NCI-H146 treated with DMSO at 0.1 percent for 48 hours (cell line): ENCODE data around the gene ARPC4.
A peak's percentile ranks its signal among the peaks of the same experiment; 100 is the strongest.
"Not testable (repeated sequence)": the region's sequence is repeated elsewhere in the genome, so short reads cannot be mapped to it uniquely, and the experiment has no call there.

Source experiments
- DNase-seq: peaks from one replicate; lab custom pipeline; 2025; ENCODE audit not compliant: unreplicated experiment; lab: John Stamatoyannopoulos, UW

ARPC4 gene

DNA sequence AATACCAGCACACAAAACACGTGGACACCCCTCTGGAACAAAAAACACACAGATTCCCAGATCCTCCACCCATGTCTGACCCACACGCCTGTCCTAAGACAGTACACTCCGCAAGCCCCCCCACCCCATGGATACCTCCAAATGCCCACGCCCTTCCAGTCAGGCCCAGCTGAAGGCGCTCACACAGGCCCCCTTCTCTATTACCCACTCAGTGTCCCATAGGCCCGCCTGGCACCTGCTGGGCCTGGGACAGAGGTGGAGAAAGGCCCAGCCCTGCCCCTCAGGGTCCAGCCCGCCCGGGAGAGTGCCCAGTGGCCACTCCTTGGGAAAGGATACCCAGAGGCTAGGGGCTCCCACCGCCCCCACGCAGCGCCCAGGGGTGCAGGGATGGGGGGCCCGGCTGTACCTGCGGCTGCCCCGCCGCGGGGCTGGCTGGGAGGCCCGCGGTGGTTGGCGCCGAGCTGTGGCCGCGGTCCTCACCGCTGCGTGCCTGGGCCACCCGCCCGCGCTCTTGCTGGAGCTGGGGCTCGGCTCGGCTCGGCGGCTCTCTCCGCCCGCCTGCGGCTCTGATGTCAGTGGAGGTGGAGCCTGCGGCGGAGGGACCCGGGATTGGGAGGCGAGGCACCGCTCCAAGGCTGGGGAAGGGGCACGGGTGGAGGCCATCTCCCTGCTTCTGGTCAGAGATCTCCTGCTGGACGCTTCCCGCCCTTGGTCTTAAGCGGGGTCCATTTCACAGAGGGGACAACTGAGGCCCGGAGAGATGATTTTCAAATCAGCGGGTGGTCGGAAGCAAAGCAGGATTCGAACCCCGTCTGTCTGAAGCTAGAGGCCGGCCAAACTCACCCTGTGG, 23.2 kb upstream of the ARPC4 start, which contains the start of gene CAMK1:
Gene CAMK1 (minus strand): TSS at position 522 of the 850 bp plus-strand sequence. CDS start 2,198 bp downstream, outside the sequence.
- peak; percentile 24 for DNase-seq

DNA sequence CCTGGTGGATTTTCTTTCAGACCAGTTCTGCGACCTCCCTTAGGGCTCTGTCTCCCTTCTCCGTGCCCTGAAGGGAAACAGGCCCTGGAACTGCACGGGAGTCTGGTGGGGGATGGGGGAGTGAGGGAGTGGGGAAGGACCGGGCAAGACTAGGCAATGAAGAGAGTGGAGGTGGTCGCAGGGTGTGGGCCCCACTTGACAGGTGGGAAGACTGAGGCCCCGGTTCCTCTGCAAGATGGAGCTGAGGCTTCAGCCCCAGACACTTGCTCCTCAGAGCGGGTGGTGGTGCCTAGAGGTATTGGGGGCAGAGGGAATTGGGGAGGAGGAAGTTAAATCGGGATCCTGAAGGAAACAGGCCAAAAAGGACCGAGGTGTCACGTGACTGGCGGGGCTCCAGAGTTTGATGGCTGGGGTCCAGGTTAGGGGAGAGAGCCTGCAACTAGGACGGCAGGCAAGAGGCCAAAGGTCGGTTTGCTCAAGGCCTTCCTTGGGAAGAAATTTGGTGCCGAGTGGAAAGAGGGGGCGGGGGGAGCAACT, 22.5 kb upstream of the ARPC4 start:
- no peak for DNase-seq

DNA sequence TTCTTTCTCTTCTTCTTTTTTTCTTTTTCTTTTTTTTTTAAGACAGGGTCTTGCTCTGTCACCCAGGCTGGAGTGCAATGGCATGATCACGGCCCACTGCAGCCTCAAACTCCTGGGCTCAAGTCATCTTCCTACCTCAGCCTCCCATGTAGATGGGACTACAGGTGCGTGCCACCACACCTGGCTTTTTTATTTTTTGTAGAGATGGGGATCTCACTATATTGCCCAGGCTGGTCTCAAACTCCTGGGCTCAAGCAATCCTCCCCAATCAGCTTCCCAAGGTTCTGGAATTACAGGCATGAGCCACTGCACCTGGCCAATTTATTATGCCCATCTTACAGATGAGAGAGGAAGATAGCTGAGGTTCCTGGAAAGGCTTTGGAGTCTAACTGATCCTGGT, 21.9 kb upstream of the ARPC4 start:
- DNase-seq = not testable (repeated sequence)

DNA sequence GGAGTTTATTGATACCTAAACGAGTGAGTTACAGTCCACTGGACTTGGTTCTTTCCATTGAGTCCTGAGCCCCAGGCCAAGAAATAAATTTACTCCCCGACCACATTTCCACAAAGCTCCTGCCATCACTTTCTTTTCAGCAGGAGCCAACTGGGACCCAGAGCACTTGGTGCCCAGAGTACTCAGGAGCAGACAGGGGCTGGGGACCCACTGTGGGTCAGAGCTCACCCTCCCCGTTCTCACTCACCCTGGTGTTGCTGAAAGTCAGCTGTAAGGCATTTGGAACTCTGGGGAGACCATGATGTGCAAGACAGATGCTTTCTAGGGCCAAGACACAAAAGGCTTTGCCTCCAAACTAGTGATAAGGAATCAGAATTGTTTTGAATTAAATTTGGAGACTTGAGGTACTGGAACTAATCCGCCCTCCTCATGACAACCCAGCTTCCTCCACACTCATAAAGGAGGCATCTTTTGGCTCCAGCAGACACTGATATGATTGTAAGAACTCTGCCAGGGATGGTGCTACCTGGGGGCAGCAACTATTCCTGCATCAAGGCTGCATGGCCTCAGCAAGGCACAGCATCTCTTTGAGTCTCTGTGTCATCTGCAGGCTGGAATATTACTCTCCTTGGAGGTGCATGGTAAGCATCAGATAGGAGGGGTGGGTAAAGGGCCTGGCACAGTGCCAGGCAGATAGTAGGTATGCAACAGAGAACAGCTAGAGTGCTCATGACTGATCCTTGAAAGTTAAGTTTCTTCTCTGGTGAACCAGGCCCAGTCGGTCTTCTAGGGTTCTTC, 15.8 kb upstream of the ARPC4 start:
- no peak for DNase-seq

DNA sequence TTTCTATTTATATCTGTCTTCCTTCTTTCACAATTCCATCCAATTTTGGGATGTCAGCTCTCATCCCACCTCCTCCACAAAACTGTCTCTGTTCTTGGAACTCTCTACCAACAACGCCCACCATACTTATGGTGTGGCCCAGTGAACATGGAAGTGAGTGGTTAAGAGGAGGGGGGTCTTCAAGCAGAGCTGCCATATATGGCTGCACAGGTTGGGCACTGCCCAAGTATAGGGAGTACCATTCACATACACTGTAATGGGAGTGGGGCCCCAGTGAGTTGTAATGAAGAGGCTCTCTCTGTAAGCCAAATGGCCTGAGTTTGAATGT, 15.2 kb upstream of the ARPC4 start:
- no peak for DNase-seq

DNA sequence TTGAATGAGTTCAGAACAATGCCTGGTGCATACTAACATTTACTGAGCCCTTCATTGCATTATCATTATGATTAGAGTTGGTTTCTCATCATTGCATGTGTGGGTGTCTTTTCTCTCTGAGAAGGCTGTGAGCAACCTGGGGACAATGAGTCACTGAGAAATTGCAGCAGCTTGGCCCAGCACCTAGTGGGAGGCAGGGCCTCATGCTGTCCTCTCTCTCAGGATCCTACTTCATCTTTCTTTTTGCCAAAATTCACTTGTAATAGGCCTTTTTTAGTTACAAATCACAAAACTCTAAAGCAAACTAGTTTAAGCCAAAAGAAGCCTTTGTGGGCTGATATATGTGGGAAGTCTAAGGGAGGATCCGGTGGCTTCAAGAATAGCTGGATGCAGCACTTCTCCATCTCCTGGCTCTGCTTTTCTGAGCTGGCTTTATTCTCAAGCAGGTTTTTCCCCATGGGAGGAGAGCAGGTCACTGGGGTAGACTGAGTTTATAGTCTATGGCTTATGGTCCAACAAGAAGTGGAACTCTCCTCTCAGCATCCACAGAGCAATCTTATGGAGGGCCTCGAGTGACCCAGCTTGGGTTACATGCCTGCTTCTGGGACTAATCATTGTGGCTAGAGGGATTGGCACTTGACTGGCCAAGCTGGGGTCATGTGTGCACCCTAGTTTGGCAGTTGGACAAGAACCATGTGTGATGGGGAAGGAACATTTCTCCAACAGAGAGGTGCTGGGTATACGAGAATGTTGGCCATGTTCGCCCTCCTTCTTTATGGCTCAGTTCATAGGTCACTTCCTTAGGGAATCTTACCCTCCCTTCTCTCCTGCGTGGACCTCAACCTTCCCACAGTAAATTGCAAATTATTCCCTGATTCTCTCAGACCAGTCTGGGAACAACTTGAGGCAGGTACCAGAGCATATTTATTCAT, 14.5 kb upstream of the ARPC4 start:
- DNase-seq = no peak

DNA sequence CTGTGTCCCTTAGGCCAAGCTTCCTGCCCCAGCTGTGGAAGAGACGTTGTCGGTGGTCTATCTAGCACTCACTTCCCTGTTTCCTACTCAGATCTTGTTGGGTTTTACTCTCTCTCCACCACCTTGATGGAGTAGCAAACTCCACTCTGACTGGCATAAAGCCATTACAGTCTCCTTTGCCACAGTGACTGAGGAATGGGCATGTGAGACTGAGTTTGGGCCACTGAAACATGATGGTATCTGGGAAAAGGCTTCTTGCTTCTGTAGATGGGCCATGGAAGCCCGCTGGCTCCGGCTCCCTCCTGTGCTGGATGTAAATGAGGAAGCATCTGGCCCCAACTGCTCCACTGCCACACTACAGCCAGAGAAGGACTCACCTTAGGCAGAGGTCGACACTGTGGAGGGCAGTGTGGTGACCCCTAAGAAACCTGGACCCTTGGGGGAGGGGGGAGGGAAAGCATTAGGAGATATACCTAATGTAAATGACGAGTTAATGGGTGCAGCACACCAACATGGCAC, 13.7 kb upstream of the ARPC4 start:
- DNase-seq = no peak

DNA sequence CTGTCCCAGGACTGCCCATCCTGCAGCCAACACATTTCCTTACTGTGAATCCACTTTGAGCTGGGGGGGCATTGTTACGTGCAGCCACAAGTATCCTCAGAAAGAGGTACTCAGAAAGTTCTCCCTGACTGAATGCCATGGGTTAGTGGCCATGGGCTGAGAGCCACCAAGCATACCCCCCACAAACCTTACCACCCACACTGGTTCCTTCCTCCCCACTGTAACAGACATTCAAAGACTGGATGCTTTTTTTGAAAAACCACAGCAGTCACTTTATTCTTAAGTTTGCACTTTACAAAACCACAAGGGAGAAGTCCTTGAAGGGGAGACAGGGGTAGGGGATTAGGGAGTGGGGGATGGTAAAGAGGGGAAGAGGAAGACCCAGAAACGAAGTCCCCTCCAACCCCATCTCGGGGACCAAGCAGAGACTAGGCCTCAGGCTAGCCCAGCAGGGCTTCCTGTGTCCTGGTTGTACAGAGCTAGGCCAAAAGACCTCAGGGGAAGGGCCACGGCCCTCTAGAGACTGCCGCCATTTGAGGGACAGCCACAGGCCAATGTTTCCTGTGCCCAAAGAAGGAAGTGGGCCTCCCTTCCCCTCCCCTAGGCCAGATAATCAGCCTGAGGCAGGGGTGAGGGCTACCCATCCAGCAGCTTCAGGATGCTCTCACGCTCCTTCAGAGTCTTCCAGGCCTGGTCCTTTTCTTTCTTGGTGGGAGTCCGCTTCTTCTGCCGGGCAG, 13.0 kb upstream of the ARPC4 start:
- DNase-seq = no peak

DNA sequence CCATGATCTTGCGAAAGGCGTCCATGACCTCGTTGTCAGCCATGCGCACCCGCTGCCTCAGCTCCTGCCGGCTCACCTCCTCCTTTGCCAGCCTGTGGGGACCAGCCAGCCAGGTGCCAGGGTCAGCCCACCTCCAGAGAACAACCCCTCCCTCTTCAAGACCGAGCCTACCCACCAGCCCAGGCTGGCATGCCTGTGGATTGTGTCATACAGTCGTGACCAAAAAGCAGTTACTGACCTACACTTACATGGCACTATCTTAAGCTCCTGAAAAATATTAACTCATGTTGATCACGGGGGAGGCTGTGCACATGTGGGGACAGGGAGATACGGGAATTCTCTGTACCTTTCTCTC, 12.4 kb upstream of the ARPC4 start:
- DNase-seq = no peak

DNA sequence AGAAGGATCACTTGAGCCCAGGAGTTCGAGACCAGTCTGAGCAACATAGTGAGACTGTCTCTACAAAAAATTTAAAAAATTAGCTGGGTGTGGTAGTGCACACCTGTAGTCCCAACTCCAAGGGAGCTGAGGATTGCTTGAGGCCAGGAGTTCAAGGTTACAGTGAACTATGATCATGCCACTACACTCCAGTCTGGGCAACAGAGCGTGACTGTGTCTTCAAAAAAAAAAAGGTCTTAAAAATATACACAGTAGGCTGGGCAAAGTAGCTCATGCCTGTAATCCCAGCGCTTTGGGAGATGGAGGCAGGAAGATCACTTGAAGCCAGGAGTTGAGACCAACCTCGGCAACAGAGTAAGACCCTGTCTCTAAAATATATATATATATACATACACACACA, 12.0 kb upstream of the ARPC4 start:
- DNase-seq = no peak

DNA sequence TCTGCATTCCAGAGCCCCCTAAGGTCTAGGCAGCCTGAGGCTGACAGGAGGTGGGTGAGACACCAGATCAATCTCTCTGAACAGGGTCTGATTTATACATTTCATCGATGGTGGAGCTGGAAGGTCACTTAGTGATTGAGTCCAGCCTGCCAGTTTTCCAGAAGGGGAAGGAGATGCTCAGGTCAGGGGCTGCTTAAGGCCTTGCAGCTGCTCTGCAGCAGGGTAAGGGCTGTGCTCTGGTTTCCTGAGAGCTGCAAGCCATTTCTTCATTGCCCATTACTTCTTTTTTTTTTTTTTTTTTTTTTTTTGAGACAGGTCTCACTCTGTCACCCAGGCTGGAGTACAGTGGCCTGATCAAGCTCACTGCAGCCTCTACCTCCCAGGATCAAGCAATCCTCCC, 11.3 kb upstream of the ARPC4 start:
- DNase-seq = no peak

DNA sequence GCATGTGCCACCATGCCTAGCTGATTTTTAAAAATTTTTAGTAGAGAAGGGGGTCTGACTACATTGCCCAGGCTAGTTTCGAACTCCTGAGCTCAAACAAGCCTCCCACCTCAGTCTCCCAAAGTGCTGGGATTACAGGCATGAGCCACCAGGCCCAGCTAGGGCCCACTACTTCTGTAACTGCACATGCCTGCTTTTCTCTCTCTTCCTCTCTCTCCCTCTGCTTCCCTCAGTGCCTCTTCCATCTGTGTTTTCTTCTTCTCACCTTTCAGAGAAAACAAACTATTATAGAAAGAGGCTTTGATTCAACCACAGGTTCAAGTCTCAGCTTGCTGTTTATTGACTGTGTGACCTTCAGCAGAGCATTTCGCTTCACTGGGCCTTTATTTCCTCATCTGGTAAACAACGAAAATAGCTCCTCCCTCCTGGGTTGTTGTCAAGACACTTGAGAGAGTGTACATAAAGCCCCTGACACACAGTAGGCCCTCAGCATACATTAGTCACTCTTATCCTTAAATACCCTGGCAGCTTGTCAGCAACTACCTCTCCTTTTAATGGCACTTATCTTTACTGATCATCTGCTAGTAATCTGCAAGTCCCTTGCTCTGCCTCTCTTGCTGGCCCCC, 10.8 kb upstream of the ARPC4 start:
- DNase-seq = no peak

DNA sequence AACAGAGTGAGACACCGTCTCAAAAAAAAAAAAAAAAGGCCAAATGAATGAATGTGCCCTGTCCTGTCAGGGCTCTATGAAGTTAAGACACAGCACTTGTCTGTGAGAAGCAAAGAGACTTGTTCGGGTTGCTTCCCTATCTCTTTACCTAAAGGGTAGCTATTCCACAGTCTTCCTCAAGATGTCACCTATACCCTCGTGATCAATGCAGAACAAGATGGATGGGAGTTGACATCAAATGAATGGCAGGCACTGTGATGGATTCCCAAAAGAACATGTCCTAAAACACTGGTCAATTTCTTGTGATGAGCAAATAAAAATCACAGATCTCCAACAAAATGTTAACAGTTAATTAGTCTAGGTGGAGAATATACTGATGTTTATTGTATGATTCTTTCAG, 10.1 kb upstream of the ARPC4 start:
- no peak for DNase-seq

DNA sequence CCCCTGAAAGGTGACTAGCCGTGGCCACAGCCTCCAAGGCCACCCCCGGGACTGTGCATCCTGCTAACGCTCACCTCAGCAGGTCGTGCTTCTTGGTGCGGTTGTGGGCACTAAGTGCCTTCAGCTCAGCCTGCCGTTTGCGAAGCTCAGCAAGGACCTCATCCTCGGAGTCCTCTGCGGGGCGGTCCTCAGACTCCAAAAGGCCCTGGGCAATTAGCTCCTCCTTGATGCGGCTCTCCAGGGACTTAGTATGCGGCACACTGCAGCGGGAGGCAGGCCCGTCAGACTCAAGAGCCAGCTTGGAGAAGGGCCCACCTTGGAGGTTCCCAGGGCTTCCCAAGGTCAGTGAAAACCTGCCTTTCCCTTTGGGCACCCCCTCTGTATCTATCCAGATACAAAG, 8.9 kb upstream of the ARPC4 start:
- DNase-seq = no peak

DNA sequence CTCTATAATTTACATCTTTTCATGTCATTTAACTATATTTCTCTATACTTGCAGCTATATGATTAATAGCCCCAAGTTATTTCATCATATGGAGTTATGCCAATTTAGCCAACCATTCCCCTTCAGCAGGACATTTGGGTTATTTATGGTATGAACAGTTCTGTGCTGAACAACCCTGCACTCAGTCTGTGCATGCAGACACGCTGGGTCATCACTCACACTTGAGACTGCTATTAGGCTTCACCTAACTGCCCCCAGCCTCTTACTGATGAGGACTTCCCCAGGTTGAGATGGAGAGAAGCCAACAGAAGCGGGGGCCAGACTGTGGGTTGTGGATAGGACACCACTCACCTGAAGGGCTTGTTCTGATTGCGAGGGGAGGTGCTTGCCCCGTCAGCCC, 7.9 kb upstream of the ARPC4 start:
- no peak for DNase-seq

DNA sequence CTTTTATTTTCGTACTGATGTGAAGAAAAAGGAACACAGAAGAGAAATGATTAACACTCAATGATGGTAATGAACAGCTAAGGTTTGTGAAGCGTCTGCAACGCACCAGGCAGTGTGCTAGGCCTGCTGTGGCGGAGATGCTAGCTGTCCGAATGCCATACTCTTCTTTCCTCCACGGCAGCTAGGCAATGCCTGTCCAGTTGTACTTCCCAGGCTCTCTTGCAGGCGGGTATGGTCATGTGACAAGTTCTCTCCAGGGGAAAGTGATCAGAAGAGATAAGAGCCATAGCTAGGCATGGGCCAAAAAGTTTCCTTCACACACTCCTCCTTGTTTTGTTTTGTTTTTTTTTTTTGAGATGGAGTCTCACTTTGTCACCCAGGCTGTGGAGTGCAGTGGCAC, 7.3 kb upstream of the ARPC4 start:
- DNase-seq = no peak

DNA sequence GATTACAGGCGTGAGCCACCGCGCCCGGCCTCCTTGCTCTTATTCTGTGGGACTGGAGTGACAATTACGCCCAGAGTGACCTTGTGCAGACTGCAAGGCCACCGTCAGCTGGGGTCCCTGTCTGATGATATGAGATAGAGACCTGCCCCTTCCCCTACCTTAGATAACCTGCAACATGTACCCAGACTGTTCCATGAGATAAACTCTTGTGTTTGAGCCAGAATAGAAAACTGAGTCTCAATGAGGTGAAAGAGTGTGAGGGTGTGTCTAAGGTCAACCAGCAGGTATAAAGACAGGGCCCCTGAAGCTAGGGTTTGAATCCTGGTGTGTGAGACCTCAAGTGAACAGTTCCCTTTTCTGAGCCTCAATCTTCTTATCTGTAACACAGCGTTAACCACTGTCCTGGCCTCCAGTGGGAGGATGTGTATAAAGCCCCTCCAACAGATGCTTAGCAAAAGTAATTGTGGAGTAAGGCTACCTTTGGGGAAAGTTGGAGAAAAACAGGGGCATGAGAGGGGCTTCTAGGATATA, 6.6 kb upstream of the ARPC4 start:
- DNase-seq = no peak

DNA sequence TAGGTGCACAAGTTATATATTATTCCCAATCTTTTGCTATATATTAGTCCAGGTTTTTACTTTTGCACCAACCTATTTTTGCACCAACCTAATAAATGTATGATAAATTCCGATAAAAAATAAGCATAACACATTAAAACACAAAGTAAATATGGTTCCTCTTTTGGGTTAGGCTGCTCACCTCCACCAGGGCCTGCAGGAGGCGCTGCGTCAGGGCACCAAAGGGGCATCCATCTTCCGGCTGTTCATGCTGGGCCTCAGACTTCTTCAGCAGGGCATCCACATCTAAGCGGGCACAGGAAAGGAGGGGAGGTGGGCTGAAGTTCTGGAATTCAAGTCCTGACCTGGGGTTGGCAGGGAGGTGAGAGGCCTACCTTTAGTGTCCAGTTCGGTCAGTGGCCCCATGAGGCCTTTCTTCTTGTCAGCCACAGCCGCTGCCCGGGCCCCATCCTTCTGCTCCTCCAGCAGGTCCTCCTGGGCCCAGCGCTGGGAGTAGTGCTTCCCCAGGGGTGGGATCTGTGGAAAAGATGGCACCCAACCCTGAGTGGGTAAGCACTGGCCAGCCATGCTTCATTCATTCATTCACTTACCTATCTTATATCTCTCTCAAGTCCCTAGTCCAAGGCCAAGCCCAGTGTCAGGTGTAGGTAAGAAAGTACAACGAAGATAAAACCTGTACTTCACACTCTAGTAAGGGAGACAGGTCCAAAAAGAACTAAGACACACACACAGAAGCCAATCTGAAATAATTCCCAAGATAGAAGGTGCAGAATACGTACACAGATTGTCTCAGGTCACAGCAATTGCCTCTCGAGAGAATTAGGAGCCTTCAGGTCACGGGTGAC, 5.8 kb upstream of the ARPC4 start:
- no peak for DNase-seq

DNA sequence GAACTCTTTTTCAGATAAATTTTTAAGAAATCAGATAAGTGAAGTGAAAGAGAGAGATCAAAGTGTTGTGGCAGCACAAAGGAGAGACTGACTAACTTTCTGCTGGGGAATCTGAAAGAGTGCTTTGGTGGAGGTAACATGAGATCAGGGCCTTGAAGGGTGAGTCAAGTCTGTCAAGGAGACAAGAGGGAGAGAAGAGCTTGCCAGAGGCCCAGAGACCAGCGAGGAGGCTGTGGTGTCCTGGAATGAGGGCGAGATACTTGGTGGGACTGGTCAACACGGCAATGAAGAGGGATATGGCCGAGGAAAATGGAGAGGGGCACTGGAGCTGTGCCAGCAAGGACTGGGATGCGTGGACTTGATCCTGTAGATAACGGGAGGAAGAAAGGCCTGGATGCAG, 5.2 kb upstream of the ARPC4 start:
- no peak for DNase-seq
